Thoracic aorta endothelial cell (primary cell): Measurements from ENCODE around the gene MRPS22. TPM values are rescaled to one million over a fixed set of nuclear protein-coding genes. Genes with fewer than 3 reads are reported as not detected.

Experiments
- small RNA-seq: library from RNA; depleted of rRNA; stranded (forward); fragments of <200 nt; gene quantifications from one replicate; pipeline ENCODE3, GENCODE V24; 2012
- total RNA-seq: library from RNA; depleted of rRNA; stranded (reverse); fragments of >200 nt; gene quantifications from 2 replicates; pipeline ENCODE4 v1.2.3, GENCODE V29; 2012

Gene MRPS22
- total RNA-seq = 98.8 and 107 TPM in 2 replicates

GRCh38 chr3:139343895-139344856 is at the start of gene MRPS22:
TSS of gene MRPS22 (plus strand) at chr3:139344020. CDS start at chr3:139344027, 7 bp downstream.

GRCh38 chr3:139389552-139390368 is 45.9 kb downstream of the MRPS22 start, which contains the start of gene COPB2:
TSS of gene COPB2 (minus strand) at chr3:139389647. CDS start at chr3:139389550, 97 bp downstream.

Small RNA genes within 50 kb of the gene (small RNA-seq; reads per million reads assigned to genes)
- gene RF00026 = not detected

Other genes with a start within 250 kb of the MRPS22 start
- gene COPB2, start 45.6 kb downstream of the MRPS22 start, total RNA-seq = 187 and 207 TPM in 2 replicates
- gene RBP2, start 132.5 kb downstream of the MRPS22 start, total RNA-seq = not detected in 2 replicates
- gene RBP1, start 195.7 kb downstream of the MRPS22 start, total RNA-seq = 0.80 and 2.3 TPM in 2 replicates